Activated CD8-positive, alpha-beta memory T cell treated with anti-CD3 and anti-CD28 coated beads for 24 hours (primary cell): ENCODE data around the gene APBA3.

Experiments
- DNase-seq: peaks from one replicate; pipeline ENCODE4 v3.0.0-alpha.2; 2020

APBA3 gene

DNA sequence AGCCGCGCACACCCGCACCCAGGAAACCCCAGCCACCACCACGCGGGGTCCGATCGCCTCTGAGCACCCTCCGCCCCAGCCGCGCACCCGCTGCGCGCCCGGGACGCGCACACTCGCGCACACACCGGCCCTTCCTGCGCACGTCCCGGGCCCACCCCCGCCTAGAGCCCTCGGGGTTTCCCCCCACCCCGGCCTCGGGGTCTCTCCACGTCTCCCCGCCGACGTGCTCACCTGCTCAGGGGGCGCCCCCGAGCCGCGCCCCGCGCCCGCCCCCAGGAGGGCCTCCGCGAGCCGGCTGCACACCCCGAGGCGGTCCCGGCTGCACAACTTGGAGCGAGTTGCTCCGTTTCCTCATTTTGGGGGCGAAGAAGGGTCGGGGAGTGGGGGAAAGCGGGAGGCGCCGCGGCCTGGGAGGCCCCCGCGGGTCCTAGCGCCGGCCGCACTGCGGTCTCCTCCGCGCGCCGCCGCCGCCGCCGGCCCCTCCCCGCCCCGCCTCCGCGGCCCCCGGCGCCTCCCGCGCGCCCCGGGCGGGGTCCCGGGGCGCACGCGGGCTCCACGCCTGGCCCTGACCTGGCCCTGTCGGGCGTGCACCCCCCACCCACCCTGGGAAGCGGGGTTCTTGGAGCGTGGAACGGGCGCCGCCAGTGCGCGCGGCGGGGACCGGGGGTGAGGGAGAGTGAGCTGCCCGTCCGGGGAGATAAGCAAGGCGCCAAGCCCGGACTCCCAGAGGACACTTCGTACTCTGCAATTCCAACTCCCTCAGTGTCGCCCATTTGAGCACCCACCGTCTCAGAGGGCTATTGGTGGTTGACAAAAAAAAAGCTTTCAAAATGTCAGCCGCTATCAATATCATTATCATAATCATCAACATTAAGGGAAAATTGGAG is 24.7 kb upstream of the APBA3 start, which contains the start of gene MATK:
Gene MATK, minus strand, starts transcription at position 444 of the 887 bp plus-strand sequence. CDS start 1,246 bp downstream, outside the sequence.
- DNase-seq, result peak; percentile 83

DNA sequence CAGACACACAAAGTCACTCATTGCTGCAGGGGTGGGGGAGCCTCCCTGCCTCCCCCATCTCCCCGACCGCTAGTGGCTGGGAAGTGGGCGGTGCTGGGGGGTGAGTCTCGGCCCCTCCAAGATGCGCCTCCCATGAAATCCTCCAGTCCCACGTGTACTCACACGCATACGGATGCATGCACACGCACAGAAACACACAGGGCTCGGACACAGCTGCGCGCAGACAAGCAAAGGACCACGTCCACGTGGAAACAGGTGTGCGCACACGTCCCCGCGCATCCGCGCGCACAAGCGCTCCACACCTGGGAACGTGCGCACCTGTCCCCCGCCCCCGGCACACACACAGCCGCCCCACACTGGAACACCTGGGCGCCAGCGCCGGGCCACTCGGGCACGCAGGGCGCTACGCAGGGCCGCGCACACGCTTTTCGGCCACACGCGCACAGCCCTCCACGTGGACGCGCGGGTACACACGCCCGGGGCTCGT is 24.0 kb upstream of the APBA3 start:
- peak; percentile 80 for DNase-seq

DNA sequence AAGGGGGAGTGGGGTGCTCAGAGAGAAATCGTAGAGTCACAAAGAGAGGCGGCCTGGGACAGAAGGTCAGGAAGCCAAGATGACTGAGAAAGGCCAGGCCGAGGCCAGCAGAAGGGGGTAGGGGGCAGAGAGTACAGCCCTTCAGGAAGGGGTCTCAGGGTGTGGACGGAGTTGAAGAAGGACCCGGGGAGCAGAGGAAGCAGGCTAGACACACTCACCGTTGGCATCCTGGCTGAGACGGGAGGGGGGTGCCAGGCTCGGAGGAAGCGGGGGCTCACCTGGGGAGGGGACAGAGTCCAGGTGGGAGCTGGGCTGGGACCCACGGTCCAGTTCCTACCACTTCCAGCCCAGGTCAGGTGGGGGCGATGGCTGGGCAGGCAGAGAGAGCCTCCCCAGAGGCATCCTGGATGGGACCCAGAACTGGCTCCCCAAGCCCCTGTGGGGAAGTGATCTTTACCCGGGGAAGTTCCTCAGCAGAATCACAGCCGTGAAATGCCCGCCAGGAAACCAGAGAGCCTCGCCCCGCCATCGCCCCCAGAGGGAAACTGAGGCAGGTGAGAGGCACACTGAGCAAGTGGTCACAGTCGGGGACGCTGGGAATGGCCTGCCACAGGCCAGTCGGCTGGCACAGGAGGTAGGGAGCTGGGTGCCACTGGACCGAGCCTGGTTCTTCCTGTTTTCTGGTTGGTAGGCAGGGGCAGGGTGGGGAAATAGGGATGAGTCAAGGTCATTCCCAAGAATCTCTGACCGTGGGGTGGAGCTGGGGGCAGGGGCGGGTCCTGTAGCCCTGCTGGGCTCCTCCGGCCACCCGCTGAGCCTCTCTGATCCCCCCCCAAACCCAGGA is 23.3 kb upstream of the APBA3 start:
- DNase-seq, result peak; percentile 67

DNA sequence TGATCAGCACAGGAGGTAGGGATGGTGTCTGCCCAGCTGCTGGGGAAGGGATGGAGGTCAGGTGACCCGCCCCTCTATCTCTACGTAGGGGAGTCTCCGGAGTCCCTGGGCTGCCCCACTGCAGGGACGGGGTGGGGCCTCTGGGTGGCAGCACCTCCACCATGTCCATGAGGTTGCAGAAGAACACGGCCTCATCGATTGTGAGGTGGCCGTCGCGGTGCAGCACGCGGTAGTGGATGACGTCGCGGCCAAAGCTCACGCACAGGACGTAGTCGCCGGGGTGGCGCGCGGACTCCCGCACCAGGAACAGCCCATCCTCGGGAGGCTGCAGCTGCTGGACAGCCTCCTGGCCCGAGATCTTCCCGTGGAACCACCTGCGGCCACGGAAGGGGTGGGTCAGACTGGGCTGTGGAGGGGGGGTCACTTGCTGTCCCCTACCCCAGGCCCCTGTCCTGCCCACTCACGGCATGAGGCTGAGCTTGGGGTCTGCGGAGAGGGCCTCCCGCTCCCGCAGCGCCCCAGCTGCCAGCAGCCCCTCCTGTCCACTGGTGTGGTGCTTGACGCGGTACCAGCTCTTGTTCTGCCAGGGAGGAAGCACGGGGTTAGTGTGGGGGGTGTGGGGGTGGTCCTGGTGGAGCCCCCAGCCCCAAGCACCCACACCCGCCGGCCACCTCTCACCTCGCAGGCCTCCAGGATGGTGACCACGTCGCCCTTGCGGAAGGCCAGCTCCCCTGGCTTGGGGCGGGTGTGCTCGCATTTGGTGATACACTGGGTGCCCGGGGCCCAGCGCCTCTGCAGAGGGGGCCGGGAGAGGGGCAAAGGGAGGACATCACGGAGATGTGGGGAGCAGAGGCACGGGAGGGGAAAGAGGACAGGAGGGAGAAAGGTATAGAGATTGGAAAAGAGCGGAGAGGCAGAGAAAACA is 22.4 kb upstream of the APBA3 start:
- peak; percentile 75 for DNase-seq

DNA sequence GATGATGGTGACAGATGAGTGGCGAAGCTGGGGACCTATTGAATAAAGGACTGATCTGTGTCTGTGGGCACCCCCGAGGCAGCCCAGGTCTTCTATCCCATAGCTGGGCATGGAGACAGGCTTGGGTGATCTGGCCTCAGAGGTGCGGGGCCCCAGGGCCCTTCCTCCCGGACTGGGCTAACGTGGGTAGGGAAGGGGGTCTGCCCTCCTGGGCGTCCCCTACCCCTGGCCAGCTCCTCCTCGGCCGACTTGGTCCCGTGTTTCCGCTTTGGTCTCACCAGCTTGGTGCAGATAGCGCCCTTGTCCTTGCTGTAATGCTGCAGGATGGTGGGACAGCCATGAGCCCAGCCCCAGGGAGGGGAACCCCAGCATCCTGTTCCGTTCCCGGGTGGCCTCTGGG is 21.4 kb upstream of the APBA3 start:
- no peak for DNase-seq

DNA sequence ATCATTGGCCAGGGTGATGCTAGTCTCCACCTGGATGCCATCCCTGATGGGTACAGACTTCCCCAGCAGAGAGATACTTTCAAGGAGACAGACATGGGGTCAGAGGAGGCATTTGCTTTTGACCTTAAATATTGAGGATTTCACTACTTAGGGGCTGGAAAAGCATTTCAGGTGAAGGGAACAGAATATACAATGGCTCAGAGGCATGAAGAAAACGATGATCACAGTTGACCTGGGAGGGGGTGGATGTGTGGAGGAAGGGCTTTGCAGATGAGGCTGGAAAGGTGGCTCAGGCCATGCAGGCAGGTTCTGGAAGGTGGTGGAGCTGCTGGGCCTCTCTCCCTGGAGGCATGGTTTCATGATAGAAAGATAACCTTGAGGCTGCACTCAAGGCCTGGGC is 20.8 kb upstream of the APBA3 start:
- DNase-seq, result no peak

DNA sequence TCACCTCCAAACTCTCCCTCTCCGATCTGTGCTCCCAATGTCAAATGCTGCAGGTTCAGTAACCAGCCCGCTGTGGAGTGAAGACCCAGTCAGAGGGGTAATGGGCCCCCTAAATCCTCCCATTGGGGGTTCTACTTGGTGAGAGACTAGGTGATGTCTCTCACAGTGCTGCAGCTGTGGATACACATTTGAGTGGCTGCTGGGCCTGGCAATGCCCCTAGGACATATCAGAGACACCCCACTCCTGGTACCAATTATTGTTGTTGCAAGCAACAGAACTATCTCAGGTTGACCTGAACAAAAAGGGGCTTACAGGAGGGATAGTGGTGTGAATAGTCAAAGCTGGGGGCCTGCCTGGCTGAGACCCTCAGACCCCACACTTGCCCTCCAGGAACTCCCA is 20.1 kb upstream of the APBA3 start:
- no peak for DNase-seq

DNA sequence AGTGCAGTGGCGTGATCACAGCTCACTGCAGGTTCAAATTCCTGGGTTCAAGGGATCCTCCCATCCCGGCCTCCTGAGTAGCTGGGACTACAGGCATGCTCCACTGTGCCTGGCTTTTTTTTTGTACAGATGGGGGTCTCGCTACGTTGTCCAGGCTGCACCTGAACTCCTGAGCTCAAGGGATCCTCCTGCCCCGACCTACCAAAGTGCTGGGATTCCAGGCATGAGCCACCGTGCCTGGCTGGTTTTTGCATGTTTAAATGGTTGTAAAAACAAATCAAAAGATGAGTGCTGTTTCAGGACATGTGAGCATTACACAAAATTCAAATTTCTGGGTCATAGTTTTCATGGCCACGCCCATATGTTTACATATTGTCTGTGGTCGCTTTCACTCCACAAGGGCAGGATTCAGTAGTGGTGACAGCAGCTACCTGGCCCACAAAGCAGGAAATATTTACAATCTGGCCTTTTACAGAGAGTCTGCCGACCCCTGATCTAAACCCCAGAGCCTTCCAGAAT is 19.4 kb upstream of the APBA3 start:
- no peak for DNase-seq

DNA sequence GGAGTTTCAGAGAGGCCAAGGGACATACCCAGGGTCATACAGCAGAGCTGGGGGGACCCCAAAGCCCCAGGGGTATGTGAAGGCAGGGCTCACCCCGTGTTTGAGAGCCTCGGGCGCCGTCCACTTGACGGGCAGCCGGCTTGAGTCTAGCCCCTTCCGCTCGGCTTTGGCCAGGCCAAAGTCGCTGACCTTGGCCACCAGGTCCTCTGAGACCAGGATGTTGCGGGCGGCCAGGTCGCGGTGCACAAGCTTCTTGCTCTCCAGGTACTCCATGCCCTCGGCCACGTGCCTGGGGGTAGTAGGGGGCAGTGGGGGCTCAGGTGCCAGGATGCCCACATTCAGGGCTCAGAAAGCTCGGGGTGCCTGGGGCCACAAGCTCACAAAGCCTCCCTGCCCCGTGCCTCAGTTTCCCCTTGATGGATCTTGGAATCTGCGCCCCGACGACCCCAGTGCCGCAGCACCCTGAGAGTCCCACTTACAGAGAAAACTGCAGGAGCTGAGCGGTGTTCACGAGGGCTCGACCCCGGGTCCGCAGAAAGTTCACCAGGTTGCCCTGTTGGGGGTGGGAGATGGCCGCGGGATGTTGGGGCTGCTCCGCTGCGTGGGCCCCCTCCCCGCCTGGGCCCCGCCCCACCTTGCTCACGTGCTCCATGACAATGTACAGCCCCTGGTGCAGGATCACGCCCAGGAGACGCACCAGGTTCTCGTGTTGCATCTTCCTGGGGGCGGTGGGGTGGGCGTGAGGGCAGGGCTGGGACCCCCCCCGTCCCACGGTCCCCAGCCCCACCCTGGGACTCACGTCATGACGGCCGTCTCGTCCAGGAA is 17.6 kb upstream of the APBA3 start:
- no peak for DNase-seq

DNA sequence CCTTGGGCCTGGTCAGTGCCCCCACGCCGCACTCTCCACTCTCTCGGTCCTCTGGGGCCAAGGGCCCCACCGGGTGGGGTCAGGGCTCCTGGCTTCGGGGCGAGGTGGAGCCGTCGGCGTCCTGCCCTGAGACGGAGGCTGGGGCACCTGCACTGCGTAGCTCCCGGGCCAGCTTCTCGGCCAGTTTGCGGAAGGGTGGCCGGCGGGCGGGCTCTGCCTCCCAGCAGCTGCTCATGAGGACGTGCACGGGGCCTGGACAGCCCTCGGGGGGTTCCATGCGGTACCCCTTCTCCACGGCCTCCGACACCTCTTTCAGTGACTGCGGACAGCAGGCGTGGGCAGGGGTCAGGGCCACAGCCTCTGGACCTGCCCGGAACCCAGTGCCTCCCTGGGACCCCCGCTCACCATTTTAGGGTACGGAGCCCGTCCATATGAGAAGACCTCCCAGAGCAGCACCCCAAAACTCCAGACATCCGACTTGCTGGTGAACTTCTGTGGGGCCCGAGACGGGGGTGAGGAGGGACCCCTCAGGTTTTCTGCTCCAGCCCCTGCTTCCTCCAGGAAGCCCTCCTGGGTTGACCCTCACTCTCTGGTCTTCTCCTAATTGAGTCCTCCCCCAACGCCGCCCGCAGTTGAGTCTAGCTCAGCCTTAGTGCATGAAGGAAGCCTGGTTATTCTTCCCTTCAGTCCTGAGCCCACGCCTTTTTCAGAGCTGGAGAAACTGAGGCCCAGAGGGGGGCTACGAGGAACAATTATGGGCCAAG is 16.8 kb upstream of the APBA3 start:
- DNase-seq, result no peak

DNA sequence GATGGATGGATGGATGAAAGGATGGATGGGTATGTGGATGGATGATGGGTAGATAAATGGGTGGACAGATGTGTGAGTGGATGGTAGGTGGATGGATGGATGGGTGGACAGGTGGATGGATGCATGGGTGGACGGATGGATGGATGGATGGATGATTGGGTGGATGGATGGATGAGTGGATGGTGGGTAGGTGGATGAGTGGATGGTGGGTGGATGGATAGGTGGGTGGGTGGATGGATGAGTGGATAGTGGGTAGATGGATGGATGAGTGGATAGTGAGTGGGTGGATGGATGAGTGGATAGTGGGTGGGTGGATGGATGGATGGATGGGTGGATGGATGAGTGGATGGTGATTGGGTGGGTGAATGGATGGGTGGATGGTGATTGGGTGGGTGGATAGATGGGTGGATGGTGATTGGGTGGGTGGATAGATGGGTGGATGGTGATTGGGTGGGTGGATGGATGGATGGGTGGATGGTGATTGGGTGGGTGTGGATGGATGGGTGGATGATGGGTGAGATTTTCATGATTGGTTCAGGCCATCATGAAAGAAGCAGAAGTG is 15.1 kb upstream of the APBA3 start:
- DNase-seq, result no peak

DNA sequence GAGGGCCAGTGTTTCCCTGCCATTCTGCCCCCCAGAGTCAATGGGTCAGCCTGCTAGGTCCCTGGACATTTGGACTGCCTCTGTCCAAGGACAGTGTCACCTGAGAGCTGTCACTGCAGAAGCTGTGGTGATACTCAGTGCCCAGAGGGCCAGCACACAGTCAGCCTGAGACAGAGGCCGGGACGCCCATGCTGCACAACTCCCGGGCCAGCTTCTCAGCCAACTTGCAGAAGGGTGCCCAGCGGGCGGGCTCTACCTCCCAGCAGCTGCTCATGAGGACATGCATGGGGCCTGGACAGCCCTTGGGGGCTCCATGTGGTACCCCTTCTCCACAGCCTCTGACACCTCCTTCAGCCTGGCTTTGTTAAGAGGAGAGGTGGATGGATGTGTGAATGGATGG is 14.3 kb upstream of the APBA3 start:
- DNase-seq, result no peak

DNA sequence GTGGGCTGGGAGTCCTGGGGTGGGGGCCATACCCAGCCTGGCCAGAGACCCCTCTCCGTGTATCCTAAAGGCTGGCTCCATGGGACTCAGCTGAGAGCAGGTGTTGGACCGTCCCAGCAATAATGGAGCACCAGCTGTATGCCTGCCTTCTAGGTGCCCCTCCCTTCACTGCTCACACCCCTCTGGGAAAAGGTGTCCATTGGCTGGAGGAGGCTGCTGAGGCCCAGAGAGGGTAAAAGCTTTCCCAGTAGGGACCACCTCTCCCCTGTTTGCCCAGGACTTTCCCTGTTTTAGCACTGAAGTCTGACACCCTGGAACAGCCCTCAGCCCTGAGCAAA is 13.9 kb upstream of the APBA3 start:
- no peak for DNase-seq

DNA sequence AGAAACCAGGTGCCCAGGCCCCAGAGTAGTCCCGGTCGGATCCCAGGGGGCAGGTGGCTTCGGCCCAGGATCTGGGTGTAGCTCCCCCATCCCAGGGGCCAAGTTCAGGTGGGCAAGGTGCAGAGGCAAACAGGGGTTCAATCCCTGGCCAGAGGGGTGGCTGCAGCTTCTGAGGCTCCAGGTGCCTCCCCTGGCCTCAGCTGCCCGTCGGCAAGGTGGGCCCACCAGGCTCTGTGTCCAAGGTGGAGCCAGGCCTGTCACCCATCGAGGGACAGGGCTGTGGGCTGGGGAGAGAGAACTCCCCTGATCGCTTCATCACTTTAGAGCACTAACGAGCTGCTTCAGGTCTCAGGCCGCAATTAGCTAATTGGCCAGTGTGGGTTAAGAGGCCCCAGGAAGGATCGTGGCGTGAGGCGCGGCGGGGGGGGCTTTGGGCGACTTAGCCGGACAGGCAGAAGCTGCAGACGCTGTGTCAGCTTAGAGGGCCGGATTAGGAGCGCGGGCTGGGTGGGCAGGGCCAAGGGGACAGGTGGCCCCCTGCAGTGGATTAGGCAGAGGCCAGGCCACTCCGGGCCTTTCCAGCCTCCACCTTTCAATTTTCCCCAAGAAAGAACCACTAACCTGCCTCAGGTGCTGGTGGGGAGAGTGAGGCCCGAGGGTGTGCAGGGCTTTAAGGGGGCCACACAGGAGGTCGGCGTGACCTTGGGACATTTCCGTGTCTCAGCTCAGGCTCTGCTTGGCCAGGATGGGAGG is 13.3 kb upstream of the APBA3 start:
- DNase-seq, result no peak

DNA sequence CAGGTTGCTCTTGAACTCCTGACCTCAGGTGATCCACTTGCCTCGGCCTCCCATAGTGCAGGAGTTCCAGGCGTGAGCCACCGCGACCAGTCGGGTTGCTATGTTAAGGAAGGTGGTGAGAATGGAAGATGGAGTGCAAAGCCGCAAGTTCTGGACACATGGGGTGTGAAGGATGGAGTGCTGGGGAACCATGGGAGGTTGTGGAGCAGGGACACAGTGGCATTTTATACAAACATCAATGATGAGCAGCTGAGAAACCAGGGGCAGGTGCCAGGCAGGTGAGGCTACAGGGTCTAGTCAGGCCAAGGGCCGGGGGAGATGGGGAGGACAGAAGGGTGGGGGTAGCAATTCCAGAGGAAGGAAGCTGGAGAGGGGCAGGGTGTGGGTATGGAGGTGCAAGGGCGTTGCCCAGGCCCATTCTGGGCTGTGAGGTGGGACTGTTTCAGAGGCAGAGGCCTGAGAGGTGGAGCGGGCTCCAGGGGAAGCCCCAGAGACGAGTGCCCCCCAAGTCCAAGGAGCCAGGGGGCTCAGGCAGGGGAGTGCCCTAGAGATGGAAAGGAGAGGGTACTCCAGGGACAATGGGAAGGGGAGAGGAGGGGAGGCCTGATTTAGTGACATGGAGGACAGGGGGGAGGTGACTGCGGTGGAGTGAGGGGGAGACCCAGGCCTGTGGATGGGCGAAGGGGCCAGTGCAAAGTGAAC is 12.5 kb upstream of the APBA3 start:
- DNase-seq, result no peak

DNA sequence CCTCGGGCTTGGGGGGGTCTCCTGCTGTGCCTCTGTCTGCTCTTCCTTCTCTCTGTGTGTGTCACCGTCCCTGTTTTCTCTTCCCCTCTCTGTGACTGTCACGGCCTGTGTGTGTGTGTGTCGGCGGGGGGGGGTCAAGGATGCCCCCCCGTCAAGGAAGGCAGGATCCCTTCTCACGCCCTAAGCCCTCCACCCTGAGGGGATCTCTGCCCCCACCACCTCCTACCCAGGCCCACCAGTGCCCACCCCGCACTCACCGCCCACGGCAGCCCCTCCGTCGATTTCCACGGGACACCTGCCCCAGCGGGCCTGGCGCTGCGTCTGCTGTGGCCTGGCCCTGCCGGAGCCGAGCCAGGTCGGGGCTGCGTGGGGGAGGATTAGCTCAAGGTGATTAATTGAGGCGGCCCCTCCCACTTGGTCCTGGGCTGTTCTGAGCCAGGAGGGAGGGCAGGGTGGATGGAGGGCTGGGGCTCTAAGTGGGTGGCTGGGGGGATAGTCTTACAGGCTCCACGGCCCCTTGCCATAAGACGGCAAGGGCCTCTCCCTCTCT is 10.5 kb upstream of the APBA3 start, which contains the start of gene RAX2:
Gene RAX2, minus strand, starts transcription at position 323 of the 550 bp plus-strand sequence. CDS start 486 bp downstream, outside the sequence.
- no peak for DNase-seq

DNA sequence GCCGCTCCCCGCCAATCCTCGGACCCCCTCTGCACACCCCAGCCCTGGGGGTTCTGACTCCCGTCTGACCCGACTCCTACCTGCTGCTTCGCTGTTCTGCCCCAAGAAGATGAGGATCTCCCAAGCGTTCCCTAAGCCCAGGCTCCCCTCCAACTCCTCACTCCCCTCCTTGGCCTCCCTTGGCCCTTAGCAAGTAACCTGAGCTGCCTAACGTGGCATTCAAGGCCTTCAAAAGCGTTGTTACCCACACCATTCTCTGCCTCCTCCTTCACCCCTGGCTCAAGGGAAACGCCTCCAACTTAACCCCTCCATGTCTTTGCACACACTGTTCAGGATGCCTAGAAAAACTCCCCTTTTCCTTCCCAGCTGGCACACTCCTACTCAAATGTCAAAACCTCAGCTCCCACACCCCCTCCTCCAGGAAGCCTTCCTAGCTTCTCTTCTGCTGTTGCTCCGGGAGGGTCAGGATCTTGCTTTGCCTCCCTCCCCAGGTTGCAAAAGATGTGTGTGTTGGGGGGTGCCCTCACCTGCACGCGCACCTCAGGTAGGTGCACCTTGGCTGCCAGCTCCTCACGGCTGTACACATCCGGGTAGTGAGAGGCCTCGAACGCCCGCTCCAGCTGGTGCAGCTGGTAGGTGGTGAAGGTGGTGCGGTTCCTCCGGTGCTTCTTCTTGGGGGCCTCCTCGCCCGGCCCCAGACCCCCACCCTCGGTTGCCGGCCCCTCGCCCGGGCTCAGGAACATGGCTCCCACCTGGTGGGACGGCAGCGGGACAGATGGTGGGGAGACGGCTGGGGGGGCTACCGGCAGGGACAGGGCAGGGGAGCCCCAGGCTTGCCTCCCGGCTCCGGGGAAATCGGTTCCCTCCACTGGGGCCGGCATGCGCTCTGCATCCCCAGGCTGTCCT is 9.8 kb upstream of the APBA3 start:
- no peak for DNase-seq
